Measurements from ENCODE around the gene LMO3.

Gene LMO3

DNA sequence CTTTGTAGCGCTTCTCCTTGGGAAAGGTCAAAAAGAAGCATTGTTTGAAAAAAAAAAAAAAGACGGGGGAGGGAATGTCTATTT, at the start of gene LMO3:
Gene LMO3, minus strand, starts transcription at position 46 of the 84 bp plus-strand sequence. CDS start 5,302 bp downstream, outside the sequence.
- no peak for DNase-seq

DNA sequence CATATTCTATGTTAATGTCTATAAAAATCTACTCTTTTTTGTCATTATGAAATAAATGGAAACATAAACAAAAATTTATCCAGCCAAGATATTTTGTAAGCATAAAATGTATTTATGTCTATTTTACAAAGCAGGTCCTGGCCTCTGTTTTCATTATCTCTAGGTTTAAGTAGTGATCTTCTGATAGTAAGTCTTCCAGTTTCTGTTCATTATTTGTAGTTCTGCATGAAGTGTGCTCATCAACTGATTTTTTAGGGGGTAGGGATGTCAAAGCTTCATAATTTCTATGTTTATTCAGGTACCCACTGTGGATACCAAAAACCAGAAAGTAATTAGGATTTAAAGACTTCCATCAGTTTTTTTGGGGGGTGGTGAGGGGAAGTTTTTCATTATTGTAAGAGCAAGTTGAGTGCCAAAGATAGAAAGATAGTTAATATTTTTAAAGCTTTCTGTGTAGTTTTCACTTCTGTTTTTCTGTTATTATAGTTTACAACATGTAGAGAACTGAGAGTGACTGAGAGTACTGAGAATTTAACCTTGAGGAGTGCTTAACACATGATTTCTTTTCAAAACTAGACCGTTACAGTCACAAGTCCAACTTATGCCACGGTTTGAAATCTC, 30.6 kb upstream of the LMO3 start:
- no peak for DNase-seq

DNA sequence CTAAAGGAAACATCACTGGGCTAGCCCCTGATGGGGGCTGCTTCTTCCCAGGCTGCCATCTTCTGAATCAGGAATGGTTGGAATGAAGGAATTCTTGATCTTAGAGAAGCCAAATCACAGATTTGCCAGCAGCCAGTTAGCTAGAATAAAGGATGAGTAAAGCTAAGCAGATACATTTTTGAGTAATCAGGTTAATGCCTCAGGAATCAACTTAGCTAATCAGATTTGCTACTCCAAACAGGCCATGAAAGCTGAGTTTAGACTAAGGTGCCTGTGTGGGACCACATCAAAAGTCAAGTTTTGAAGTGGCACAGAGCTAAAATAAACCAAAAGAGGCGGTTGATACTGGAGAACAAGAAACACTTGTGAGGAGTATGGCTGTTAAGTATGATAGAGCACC, 28.8 kb upstream of the LMO3 start:
- no peak for DNase-seq

DNA sequence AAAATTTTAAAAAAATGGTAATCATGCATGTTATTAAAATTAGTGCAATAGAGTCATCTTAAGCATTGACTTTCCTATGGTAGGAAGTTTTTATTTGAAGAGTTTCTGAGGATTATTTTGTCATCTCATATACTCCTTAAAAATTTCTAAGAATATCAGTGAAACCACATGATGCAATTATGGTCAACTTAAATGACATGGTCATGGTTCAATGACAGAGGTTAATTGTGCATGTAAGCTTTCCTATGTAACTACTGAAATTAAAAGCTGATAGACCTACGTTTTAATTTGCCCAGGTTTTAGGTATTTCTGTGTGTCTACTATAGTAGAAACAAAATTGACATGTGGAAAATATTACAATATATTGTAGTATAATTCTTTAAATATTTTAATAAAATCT, 21.0 kb upstream of the LMO3 start:
- DNase-seq = no peak

DNA sequence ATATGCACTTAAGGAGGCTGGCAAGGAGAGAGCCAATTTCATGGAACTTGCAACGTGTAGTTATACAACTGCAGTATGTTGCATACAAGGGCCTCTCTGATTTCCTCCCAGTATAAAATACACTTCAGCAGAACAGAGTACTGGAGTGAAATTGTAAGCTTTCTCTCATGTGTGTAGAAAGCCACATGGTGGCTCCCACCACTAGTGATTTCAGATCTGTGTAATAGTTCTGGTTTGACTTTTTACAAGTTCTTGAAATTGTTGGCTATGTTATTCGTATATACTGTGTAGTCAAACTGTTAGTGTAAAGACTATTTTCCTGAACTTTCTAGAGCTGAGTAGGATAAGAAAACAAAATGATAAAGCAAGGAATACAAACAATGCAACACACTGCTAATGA, 16.4 kb upstream of the LMO3 start:
- DNase-seq = no peak

DNA sequence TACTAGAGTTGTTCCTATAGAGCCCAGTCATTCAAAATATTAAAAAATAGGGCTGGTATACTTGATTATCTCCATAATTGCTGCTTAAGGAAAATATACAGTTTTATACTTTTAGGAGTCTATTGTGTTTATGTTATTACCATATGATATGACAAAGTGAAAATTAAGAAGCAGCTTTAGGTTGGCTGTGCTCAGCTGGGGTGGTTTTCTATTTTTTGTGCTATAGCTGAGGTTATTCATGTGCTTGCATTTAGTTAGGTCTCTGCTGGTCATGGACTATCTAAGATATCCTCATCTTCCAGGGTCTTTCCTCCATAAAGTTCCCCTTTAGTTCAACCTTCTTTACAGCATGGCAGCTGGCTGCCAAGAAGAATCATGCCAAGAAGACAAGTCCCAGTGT, 13.6 kb upstream of the LMO3 start:
- no peak for DNase-seq

DNA sequence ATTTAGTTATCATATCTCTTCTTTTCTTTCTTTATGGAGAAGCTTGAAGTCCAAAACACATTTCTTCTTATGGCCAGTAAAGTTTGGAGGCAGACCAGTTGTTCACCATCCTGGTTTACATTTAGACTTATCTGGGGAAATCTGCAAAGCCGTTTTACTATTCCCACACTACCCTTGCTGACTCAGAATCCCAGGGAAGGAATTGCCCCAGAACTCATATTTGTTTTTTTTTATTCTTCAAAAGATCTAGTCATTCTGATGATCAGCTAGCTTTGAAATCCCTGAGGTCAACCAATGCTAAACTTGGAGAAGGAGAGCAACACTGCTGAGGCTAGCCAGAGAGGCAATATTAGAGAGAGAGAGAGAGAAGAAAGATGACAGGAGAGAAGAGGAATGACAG, 12.3 kb upstream of the LMO3 start:
- no peak for DNase-seq

DNA sequence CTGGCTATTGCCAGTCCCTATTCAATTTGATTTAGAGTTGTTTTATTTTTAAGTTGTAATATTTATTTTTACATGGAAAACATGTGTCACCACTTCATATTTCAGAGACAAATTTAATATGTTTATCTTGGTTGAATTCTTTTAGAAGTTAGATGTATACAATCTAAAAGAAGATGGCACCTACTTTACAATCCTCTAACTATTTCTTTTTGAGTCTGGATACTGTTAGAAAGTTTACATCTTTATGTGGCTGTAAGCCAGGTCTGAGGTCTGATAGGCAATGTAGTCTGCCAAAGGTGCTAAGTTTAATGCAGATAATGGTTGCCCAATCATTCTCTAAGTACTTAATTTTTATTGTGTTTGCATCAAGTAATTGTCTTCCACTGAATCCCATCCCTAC, 7.2 kb upstream of the LMO3 start:
- no peak for DNase-seq

DNA sequence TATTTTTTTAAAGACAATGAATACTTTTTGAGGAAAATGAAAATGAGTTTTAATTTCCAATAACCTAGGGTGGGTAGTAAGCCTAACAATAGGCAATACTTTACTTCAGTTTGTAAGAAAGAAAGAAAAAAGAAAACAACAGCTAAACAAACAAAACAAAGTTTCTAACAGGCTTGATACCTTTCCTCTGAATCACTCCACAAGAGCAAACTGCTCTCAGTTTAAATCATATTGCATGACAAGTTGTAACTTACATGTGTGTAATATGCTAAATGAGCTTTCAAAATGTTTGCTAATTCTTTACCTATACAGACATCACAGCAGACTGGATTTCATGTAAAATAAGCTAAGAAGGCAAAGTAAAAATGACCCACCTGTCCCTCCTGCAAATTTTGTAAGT, 6.7 kb upstream of the LMO3 start:
- DNase-seq = no peak

DNA sequence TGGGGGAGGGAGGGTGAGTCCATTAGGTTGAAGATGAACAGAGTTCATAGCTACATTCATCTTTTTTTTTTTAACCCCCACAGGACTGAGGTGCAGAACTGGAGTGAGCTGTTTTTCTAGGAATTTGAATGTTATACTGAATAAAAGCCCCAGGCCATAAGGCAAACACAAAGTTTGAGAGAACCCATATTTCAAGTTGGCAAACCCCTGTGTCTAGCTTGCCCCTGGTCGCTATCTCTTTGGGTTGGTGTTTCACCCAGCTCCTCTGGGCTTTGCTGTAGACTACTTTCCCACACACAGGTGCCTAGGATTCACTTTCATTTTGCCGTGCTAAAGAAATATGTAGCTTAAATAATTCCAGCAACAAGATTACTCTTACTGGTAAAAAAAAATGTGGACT, 5.2 kb upstream of the LMO3 start:
- DNase-seq = no peak

DNA sequence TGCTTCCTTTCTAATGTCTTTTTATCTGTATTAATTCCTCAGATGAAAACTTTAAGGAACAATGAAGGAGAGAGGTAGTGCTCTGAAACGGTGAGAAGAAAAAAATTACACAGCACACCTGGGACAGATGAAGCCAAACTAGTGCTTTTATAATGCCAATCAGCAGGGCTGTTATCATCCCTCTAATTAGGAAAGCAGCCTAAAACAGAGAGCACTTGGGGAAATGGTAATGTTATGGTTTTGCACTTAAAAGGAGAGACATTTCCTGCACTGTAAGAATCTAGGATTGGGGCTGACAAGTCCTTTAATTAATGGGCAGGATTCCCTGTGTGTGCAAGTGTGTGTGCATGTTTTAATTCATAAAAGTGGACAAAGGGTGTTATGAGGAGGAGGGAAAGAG, 4.8 kb upstream of the LMO3 start:
- DNase-seq = no peak

DNA sequence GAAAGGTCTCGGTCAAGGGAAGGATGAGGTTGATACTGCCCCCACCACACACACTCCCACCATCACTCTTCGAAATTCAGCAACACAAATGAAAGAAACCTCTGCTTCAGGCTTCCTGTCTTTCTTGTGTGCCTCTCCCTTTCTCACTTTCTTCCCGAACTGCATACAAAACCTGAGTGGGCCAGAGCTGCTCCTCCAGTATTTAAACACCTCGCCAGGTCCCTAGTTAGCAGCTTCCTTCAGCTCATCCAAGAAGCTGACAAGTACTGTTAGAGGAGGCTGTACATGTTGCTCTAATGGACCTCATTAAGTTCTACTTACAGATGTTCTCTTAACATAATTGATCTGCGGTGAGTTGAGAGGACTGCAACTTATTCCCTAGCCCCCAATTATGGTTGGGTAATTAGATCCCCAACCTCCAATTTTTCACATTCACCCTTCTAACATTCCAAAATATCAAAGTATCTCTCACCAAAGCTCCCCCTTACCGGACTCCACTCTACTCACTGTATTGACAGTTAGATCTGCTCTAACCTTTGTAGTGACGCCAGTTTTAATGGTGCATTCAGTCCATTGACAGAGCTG, 4.1 kb upstream of the LMO3 start:
- no peak for DNase-seq

DNA sequence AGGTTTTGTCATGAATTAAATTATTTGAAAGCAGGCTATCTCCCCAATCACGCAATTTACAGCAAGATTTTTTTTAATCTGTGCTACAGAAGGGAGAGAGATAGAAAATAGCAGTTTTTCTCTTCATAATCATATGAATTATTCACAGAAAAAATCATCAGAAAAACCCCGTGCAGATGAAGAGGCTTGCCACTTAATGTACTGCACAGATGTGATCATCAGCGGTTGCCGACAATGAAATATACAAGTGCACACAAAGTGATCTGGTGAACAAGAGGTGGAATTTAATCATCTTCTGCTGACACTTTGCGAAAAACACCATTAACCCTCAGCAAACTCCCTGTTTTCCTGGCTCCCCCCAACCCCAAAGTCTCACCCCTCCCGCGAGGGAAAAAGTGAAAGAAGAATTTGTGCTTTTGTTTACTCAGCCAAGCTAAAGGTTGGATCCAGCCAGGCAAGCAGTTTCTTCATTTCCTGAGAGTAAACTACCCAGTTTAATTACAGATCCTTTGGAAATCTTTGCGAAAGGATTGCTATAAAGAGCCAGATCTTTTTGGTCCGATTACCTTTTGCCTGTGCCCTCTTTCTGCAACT, 3.1 kb upstream of the LMO3 start:
- no peak for DNase-seq

DNA sequence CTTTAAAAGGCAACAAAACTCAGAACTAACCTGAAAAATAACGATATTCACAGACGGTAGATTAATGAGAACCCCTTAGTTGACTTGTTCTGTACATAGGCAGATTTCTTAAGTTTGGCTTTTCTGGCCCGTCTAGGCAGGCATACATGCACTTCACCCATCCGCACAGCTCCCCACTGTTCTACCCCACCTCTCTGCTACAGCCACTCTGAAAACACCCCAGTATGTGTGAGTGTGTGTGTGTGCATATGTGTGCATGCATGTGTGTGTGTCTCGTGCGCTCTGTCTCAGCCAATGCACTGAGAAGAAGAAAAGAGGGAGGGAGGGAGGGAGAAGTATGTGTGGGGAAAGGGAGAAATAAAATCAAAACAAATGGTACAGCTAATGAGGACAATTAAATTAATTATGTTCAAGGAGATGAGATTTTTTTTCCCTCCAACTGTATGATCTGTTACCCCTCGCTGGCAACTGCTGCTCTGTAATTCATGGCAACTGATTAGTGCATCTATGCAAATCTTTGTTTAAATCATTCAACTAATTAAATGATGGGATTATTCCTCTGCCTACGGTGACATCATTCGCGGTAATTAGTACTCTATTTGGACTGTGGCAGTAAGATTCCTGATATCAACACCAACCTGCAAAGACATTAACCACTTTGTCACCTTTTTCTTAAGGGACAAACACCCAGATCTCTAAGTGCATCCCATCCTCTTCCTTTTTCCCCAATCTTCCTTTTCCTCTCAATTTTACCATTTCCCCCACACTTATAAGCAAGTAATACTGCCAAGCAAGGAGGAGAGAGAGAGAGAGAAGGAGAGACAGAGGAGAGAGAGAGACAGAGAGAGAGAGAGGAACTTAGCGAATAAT, 2.2 kb upstream of the LMO3 start:
- no peak for DNase-seq

DNA sequence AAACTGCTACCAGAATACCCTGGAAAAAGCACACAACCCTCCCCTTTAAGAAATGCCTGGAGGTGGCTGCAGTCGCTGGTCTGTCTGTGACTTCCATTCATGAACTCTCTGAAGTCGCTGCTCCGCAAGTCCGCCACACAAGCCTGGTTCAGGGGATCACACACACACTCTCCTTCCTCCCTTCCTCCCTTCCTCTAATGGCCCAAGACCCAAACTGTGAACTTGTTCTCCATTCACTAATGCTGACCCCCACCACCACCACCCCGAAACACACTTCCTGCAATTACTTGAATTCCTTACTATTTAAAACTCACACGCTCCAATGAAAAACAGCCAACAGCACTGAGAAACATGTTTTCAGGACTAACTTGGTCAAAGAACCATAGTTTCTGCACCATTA, 1.0 kb upstream of the LMO3 start:
- no peak for DNase-seq

DNA sequence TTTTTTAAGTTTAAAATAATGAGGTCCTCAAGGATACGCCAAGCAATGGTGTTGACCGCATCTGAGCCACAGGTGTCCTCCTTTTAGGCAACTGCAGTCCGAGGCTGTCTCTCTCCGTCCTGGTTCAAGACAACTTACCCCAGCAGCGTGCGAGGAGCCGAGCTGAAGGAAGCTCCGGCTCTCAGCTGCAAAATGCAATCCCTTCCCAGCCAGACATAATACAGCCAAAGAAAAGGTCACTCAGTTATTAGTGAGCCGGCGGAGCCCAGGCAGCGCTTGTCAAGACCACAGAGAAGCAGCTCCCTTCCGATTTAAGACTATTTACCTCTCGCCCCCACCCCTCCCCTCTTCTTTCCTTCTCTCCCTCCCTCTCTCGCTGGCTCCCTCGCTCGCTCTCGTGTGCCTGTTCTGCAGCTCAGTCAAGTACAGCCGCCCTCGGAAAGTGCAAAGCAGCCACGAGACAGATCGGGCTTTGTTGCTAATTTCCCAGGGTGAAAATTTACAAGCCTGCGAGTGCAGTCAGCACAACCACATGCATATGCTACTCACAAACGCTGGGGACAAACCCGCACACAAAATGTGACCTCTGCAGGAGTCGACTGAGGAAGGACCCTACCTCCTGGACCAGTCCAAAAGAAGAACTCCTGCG, 363 bp upstream of the LMO3 start:
- no peak for DNase-seq

DNA sequence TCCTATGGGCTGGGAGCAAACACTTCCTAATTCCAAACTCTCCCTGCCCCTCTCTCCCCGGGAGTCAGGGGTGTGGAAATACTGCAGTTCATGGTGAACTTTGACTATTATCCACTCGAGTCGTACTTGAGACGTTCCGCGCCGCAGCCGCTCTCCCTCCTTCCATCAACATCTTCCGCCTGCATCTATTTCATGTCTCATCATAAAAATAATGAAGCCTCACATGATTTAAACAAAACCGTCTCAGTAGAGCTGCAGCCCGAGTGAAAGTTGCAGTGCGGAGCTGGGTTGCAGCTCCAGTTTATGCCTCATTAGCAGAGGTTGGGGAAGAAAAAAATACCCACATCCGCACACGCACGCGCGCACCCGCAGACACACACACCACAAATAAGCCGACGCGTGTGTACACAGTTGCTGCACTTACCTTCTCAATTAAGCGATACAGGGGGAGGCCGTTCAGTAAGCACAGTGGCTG, 283 bp downstream of the LMO3 start:
- DNase-seq = no peak

DNA sequence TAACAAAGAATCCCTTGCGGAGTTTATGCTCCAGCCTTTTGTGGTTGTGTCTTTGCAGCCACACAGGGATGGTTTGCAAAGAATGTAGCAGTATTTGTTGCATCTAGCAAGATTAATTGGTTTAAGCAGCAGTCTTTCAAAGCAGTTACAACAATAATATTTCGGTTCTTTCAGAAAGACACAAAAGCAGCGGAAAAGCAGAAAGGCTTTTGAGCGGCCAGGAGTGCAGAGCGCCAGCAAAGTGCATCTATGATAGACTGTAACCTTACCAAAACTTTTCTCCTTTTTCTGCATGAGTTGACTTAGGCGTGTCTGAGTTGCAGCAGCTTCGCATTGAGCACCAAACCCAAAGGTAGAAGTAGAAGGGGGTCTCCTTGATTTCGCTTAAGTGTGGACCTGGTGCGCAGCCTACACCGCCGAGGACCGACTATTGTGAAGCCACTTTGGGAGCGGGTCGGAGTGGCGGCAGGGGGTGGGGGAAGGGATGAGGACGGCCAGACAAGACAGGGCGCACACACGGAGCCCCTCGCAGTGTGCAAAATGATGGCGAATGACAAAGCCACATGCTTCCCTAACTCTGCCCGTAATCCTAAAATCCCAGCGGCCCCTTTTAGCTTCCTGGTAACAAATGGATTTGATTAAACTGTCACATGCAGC, 1.2 kb downstream of the LMO3 start:
- DNase-seq = no peak

DNA sequence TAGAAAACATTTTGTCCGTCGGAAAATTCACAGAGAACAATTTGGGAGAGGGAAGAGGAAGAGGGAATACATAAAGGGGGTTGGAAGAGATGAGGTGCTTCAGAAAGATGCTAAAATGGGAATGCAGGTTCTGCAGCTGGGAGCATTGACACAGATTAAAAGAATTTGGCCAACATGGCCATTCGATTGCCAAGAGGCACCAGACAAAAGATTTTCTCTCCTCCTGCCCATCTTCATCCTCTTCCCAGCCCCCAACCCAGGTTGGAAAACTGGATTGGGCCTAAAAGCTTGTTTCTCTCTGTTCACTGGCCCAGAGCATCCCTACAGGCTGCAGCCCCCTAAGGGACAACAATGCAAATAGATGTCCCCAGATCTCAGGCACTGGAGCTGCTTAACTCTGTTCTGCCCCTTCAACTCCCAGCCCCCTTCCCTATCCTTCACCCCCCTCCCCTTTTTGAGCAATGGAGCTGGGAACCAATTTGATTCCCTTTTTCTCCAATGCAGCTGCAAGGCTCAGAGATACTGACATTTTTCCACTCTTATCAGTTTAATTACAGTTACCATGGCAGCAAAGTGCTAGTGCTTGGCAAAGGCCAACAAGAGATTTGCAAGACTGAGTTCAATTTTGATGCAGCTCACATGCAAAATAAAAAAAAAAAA, 1.9 kb downstream of the LMO3 start:
- DNase-seq = no peak

DNA sequence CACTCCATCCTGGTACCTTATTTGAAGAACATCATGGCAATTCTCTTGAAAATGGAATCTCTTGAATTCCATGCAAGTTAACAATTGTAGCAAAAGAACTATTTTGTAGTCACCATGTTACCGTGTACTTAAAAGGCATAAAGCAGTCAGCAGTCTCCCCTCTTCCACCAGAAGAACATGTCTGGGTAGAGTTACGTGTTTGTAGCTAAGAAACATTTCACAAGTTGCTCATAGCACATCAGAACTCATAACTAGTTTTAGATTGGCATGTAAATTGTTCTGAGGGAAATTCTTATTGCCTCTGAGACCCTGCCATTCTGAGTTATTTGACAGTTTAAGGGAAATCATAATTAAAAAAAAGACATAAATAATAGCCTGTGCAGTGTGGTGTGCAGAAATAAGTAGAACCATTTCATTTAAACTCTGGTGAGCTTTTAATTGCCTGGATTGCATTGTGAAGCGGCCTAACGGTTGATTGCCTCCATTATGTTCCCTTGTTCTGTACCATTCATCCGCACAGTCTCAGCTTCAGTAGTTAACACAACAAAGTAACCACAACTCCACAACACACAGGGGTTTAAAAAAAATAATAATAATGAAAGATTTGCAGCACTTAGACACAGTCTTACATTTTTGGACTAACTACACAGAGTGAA, 2.6 kb downstream of the LMO3 start:
- no peak for DNase-seq

DNA sequence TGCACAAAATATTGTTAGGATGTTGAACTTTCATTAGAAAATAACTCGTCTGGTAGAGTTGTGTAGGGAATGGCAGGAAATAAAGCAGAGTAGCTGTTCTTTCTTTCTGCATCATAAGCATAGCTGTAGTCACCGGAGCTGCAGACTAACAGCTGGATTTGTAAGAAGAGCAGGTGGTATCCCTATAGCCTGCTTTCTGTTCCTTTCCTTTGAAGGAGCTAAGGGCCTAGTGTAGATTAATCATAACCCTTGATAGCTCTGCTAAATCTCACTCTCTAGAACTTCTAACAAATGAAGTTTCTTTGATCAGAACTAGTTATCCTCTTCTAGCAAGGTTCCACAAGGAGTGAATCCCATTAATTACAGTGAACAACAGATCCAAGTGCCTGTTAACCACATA, 3.5 kb downstream of the LMO3 start:
- DNase-seq = no peak

DNA sequence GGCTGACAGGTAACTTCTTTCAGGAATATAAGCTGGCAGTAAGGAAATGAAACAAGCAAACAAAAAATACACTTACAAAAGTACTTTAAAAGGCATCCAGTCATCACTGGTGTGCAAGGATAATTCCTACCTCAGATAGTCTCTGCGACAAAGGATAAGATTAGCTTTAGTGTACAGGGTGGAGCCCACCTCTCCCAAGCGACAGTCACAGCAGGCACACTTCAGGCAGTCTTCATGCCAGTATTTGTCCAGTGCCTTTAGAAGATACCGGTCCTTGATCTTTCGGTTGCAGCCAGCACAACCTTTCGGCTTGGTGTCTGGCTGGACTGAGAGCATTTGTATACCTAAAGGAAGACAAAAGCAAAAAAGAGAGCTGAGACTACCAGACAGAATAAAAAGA, 5.4 kb downstream of the LMO3 start:
- no peak for DNase-seq
